ENCODE measurements around the gene CCL7.

Gene CCL7

DNA sequence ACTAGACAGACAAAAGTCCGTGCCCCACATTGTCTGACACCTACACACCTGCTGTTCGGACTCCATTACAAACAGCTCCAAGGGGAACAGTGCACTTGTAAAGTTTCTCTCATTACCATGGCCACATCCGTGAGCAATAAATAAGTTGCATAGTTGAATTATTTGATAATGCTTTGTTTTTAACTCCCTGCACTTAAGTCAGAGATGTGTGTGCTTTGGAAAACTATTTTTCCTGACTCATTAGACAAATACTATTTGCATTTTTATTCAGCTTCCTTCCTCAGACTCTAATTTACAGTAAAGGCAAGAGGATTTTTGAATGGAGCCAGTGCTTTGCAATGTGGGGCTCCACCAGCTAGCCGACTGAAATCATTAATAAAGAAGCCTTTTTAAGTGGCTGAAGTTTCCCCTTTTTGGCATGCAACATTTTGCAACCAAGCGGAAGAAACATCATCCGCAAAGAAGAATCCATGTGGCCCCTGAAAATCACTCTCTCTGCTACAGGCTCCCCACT lies 21.5 kb upstream of the CCL7 start:
- no peak for DNase-seq

DNA sequence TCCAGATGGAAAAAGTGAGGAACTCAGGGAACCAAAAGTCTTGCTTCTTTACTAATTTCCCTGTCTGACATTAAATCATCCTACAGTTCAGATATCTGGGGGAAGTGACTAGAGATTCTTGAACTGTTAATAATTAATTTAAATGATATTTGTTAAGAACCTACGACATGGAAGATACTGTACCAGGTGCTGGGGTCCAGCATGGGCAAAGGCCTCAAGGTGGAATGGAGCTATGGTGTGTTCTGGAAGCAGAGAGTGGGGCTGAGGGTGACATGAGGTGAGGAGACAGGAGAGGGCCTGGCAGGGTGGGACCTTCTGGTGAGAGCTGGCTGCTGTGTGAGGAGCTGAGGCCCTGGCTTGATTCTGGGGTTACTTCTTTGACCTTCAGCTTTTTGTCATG lies 21.0 kb upstream of the CCL7 start:
- no peak for DNase-seq

DNA sequence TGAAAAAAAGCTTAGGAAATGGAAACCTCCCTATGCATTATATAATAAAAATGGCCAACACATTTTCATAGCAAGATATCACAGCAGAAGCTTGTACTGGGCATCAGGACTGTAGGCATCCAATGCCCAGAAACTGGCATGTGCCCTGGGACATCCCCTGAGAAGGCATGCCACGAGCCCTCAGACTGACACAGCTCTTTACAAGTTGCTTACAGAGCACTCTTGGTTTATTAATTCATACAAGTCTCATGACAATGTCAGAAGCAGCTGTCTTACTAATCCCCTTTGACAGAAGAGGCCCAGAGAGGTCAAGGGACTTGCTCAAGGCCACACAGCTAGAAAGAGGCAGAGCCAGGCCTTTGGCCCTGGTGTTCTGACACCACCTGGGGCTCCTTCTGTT lies 20.5 kb upstream of the CCL7 start:
- DNase-seq: no peak

DNA sequence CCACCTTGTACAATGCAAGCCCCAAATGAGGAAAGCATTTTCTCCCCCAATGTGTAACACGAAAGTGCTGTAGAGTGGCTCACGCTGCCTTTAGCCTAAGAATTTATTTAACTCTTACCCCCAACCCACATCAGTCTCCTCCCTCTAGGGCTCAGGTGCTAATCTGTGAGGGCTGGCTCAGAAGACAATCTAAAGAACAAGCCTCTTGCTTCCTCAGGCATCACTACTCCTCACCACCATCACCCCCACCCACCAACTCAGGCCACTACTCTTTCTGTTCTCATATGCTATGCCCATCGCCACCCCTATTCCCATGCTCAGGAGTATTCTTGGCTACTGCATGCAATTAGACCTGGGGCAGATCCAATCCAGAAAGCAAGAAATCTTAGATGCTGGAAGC lies 18.8 kb upstream of the CCL7 start:
- no peak for DNase-seq

DNA sequence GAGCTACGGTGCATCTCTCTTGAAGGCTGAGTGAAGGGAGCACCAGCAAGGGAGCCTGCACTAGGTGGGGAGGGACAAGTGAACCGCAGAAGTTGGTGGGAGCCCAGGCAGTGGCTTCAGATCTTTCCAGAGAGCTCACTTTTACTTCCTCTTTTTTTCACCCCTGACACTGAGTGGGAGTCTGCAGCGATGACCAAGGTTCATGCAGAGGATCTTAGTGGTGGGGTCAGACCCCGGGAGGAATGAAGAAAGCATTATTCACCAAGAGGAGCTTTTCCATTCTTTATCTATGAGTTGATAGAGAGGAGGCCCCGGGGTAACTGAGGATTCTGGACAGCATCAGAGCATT lies 18.0 kb upstream of the CCL7 start:
- DNase-seq: peak in 1 of 2 donors; percentile 21

DNA sequence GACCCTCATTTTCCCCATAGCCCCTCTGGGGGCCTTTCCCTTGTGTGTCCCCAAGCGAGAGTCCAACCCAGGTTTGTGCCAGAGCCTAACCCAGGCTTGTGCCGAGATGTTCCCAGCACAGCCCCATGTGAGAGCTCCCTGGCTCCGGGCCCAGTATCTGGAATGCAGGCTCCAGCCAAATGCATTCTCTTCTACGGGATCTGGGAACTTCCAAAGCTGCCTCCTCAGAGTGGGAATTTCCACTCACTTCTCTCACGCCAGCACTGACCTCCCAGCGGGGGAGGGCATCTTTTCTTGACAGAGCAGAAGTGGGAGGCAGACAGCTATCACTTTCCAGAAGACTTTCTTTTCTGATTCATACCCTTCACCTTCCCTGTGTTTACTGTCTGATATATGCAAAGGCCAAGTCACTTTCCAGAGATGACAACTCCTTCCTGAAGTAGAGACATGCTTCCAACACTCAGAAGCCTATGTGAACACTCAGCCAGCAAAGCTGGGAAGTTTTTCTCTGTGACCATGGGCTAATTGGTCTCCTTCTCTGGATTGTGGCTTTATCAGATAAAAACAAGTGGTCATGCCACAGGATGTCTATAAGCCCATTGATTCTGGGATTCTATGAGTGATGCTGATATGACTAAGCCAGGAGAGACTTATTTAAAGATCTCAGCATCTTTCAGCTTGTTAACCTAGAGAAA lies 17.4 kb upstream of the CCL7 start:
- no peak for DNase-seq

DNA sequence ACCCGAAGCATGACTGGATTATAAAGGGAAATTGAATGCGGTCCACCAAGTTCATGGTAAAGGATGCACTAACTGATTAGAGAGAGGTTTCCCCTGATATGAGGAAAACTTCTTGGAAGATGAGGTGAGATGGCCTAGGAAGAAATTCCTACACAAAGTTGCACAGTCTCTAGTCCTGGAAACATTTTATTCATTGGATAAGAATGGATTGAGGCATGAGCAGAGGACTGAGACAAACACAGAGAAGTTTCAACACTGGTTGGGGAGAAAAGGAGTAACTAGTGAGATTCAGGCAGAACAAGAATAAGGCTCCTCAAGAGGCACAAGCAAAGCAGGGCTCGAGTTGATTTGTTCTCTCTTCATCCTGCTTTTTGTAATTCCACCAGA lies 16.9 kb upstream of the CCL7 start:
- DNase-seq: no peak

DNA sequence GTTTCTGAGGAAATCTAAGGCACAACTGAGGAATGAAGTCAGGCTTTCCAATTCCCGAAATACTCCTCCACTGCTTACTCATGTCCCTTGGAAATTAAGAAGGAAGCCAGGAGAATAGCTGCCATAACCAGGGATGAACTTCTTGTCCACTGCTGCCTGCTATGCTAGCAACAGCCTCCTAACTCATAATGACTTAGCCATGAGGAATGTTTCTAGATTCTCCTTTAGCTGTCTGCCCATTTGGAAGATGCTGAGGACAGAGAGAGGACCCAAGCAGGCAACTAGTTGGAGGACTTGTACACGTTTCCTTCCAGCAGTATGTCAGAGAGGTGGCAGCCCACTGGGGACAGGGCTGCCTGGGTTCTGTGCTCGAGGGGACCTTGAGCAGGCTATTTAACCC lies 15.9 kb upstream of the CCL7 start:
- no peak for DNase-seq

DNA sequence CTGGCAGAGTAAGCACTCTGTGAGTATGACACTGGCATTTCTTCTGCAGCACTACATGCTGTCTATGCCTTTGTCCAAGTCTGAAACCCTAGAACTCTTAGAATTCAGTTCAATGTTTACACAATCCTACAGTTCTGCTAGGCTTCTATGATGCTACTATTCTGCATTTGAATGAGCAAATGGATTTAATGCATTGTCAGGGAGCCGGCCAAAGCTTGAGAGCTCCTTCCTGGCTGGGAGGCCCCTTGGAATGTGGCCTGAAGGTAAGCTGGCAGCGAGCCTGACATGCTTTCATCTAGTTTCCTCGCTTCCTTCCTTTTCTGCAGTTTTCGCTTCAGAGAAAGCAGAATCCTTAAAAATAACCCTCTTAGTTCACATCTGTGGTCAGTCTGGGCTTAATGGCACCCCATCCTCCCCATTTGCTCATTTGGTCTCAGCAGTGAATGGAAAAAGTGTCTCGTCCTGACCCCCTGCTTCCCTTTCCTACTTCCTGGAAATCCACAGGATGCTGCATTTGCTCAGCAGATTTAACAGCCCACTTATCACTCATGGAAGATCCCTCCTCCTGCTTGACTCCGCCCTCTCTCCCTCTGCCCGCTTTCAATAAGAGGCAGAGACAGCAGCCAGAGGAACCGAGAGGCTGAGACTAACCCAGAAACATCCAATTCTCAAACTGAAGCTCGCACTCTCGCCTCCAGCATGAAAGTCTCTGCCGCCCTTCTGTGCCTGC lies 15.2 kb upstream of the CCL7 start, which contains the start of gene CCL2:
CCL2 (plus strand) TSS at position 635 of the 730 bp plus-strand sequence; CDS start at position 700, 65 bp downstream.
- no peak for DNase-seq

DNA sequence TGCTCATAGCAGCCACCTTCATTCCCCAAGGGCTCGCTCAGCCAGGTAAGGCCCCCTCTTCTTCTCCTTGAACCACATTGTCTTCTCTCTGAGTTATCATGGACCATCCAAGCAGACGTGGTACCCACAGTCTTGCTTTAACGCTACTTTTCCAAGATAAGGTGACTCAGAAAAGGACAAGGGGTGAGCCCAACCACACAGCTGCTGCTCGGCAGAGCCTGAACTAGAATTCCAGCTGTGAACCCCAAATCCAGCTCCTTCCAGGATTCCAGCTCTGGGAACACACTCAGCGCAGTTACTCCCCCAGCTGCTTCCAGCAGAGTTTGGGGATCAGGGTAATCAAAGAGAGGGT lies 14.7 kb upstream of the CCL7 start:
- DNase-seq: no peak

DNA sequence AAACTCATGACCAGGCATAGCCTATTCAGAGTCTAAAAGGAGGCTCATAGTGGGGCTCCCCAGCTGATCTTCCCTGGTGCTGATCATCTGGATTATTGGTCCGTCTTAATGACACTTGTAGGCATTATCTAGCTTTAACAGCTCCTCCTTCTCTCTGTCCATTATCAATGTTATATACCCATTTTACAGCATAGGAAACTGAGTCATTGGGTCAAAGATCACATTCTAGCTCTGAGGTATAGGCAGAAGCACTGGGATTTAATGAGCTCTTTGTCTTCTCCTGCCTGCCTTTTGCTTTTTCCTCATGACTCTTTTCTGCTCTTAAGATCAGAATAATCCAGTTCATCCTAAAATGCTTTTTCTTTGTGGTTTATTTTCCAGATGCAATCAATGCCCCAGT lies 14.2 kb upstream of the CCL7 start:
- DNase-seq: no peak

DNA sequence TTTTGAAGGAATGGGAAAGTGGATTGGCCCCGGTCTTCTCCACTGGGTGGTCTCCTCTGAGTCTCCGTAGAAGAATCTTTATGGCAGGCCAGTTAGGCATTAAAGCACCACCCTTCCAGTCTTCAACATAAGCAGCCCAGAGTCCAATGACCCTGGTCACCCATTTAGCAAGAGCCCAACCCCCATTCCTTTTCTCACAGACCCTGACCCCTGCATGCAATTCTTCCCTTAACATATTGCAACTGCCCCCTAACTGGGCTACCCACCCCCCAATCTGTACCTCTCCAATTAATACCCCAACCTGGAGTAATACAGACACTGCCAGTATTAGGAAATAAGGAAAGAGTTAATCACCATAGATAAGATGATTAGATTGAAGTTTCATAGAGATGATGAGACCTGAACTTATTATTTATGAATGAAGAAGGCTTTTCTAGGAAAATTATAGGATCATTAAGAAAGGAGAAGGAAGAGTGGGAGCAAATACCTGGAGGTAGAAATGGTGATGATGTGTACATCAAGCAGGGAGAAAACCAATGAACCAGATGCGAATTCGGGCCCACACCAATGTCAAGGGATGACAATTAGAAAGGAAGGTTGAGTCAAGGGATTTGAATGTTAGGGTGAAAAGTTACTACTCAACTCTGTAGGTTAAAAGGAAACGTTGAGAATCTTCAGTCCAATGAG lies 12.6 kb upstream of the CCL7 start:
- no peak for DNase-seq

DNA sequence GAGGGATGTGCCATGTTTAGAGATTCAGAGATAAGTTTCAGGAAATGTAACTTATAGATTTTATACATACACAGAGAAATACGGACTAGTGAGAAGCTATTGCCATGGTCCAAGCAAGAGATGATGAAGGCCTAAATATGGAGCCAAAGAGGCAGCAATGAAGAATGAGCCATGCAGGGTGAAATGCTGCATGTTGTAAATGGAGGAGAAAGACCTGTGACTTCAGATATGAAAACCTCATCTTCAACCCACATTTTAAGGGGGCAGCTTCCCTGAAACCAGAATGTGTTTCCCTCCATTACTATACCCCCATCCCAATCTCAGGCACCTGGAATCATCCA lies 12.1 kb upstream of the CCL7 start:
- no peak for DNase-seq

DNA sequence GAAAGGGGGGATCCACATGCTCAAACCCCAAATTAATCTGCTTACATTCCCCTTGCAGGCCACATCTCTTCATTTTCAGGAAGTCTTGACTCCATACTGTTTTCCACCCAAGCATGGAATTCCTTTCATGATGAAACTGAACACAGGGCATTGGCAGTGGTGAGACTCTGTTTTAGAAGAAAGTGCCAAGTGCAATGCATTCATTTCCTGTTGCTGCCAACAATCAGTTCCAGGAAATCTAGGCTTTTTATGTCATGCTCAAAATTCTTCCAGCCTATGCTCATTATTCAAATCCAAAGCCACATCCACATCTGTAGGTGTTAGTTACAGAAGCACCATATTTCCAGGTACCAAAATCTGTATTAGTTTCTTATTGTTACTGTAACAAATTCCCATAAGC lies 10.9 kb upstream of the CCL7 start:
- DNase-seq: no peak

DNA sequence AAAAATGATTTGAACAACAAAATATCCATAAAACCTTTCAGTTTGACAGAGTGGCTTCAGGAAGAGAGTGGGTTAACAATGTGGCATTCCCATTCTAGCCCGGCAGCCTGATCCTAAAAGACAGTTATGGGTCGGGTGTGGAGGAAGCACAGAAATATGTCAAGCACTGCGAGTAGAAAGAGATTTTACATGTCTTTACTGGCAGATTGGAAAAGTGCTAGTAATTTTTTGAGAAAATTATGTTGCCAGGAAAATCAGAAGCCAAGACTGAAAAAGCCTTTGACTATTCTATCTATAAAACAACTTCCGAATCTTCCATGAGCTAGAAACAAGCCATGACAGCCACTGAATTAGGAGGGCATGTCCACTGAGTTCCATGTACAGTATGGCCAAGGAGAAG lies 9.2 kb upstream of the CCL7 start:
- DNase-seq: no peak

DNA sequence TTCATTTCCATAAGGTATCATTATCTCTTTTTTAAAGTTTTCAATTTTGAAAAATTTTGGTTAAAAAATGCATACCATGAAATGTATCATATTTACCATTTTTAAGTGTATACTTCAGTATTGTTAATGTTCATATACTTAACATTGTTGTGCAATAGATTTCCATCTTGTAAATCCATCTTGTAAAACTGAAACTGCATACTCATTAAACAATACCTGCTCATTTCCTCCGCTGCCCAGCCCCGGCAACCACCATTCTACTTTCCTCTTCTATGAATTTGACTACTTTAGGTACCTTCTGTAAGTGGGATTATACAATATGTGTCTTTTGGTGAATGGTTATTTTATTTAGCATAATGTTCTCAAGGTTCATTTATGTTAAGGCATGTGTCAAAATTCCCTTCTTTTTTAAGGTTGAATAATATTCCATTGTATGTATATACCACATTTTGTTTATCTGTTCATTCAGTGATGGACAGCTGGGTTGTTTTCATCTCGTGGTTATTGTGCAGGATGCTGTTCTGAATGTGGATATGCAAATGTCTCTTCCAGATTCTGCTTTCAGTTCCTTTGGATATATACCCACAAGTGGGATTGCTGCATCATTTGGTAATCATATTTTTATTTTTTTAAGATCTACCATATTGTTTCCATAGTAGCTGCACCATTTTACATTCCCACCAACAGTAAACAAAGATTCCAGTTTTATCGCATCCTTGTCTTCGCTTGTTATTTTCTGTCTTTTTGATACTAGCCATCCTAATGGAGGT lies 8.3 kb upstream of the CCL7 start:
- DNase-seq: no peak

DNA sequence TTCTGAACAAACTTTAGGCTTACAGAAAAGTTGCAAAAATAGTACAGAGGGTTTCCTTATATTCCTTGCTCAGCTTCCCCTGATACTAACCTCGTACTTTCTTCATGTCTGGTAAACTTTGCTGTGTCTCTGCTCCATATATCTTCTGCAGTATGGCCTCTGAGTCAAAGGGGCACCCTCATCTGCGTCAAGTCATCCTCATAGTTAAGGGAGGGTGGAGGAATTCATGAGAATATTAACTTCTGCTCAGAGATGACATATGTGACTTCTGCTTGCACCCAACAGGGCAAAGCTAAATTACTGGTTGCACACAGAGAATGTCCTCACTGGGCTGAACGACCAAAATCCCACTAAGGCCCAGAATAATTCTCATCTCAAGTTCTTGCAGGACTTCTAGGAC lies 4.3 kb upstream of the CCL7 start:
- no peak for DNase-seq

DNA sequence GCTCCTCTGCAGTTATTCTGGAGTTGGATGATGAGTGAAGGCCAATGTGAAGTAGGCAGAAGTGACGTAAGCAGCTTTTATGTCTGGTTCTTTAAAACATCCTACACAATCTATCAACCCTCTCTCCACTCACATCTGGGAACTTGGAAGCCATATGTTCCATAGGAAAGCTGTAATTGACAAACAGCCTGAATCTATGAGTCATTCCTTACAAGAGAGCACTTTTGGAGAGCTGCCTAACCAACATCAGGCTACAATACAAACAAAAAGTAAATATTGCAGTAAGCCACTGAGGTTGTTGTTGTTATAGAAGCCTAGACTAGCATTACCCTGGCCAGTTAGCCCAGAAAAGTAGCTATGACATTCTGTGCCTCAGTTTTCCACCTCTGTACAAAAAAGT lies 5.9 kb downstream of the CCL7 start:
- no peak for DNase-seq

DNA sequence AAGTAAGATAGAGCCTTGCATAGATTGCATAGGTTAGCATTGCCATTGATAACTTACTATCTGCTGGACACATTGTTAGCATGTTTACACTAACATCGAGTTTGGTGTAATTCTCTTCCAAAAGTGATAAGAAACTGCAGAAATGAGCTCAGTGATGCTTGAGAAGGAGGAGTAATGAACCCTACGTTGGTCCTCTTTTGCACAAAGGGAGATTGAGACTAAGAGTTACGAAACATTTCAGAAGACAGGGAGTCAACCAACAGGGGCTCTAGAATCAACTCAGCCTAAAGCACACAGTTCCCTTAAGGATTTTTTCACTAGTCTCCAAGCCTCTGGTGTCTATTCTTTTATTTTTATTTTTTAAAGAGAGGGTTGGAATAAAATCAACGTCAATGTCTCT lies 6.8 kb downstream of the CCL7 start:
- no peak for DNase-seq

DNA sequence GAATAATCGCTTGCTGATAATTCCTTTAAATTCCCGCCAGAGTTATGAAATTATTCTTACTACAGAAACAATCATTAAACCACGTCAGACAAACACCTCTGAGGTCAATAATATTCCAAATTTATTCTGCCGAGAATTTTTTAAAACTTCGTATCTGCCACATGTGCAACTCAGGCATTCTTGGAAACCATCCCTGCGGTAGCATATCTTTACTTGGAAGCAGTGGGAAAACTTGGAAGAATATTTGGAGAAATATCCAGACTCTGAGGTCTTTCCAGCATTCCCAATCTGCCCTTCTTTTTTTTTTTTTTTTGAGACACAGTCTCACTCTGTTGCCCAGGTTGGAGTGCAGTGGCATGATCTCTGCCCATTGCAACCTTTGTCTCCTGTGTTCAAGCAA lies 13.6 kb downstream of the CCL7 start:
- no peak for DNase-seq

DNA sequence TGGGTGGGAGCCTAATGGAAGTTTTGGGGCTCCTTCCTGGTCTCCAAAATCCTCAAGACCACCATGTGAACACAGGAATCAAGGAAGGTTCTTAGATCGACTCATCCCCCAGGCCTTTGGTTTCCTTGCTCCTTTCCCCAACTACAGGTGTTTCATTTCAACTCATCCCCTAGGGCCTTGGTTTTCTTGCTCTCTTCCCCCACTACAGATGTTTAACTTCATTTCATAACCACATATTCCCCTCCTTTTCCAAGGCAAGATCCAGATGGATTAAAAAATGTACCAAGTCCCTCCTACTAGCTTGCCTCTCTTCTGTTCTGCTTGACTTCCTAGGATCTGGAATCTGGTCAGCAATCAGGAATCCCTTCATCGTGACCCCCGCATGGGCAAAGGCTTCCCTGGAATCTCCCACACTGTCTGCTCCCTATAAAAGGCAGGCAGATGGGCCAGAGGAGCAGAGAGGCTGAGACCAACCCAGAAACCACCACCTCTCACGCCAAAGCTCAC lies 15.3 kb downstream of the CCL7 start, which contains the start of gene CCL11:
CCL11 (plus strand) TSS at position 457 of the 507 bp plus-strand sequence. CDS start 67 bp downstream, outside the sequence.
- no peak for DNase-seq

DNA sequence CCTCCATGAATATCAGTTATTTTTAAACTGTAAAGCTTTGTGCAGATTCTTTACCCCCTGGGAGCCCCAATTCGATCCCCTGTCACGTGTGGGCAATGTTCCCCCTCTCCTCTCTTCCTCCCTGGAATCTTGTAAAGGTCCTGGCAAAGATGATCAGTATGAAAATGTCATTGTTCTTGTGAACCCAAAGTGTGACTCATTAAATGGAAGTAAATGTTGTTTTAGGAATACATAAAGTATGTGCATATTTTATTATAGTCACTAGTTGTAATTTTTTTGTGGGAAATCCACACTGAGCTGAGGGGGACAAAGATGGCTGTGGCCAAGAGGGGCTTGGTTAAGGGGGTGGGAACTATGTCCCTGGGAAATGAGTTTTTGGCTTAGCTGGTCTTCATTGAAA lies 17.9 kb downstream of the CCL7 start:
- DNase-seq: no peak

DNA sequence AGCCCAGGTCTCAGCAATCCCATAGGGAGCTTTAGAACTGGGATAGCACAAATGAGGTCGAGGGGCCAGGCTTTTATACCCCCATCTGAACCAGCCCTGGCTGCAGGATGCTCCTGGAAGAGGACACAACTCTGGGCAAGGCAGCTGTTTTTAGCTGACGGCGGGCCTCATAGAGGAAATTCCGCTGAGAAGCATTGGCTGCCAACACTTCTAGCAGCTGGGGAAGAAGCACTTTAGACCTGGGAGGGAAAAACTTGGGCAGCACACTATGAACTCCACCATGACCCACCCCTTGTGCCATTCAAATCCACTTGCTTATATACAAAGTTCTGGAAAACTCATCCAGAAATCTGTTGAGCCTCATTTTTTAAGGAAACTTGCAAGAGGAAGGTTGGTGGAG lies 20.6 kb downstream of the CCL7 start:
- DNase-seq: no peak

All from CD4-positive, alpha-beta T cell treated with Interleukin-4 for 1 hour (primary cell).